Transverse colon (tissue), 4 donors: Measurements from ENCODE around the gene PRKCI.

Experiments
- EP300 ChIP-seq: sonication (generic); formaldehyde crosslinking; IDR thresholded peaks from one replicate; pipeline ENCODE4 v1.6.1; 2017; ENCODE audit warnings: antibody characterized with exemption, low read depth
- POLR2A ChIP-seq: fragments of 450-650 bp; IDR thresholded peaks from one replicate; pipeline ENCODE4 v1.6.1; 2016; ENCODE audit warnings: antibody characterized with exemption, mild to moderate bottlenecking, moderate library complexity
- POLR2AphosphoS5 ChIP-seq, 3 donors: sonication (generic); formaldehyde crosslinking; IDR thresholded peaks; one replicate each; pipeline ENCODE4 v1.6.1; 2016; ENCODE audit warnings: antibody characterized with exemption in 3 of 3
- TF ChIP-seq, protein P1 (sequence below), 5 experiments: fragments of 200-600 bp in 3 of 5; fragments of 450-650 bp in 2 of 5; sonication (generic) in 3 of 5; IDR thresholded peaks; 1 replicate in 2 of 5; 2 replicates in 3 of 5; pipeline ENCODE4 v1.5.1; 2016 to 2017; ENCODE audit warnings: antibody characterized with exemption in 5 of 5, inconsistent platforms in 3 of 5, mild to moderate bottlenecking in 2 of 5, moderate library complexity in 1 of 5

DNA sequence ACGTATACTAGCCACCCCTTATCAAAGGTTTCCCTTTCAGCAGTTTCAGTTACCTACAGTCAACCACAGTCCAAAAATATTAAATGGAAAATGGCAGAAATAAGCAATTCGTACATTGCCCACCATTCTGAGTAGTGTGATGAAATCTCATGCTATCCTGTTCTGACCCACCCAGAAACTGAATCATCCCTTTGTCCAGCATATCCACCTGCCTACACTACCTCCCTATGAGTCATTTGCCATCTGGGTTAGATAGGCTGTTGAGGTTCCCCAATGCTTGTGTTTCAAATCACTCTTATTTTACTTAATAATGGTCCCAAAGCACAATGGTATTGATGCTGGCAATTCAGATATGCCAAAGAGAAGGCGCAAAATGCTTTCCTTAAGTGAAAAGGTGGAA is 25.4 kb upstream of the PRKCI start:
- TF ChIP-seq, protein P1, sequence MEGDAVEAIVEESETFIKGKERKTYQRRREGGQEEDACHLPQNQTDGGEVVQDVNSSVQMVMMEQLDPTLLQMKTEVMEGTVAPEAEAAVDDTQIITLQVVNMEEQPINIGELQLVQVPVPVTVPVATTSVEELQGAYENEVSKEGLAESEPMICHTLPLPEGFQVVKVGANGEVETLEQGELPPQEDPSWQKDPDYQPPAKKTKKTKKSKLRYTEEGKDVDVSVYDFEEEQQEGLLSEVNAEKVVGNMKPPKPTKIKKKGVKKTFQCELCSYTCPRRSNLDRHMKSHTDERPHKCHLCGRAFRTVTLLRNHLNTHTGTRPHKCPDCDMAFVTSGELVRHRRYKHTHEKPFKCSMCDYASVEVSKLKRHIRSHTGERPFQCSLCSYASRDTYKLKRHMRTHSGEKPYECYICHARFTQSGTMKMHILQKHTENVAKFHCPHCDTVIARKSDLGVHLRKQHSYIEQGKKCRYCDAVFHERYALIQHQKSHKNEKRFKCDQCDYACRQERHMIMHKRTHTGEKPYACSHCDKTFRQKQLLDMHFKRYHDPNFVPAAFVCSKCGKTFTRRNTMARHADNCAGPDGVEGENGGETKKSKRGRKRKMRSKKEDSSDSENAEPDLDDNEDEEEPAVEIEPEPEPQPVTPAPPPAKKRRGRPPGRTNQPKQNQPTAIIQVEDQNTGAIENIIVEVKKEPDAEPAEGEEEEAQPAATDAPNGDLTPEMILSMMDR (IDR thresholded peaks at IDR 0.05), result no peak
- no peak for TF ChIP-seq POLR2AphosphoS5 (IDR thresholded peaks at IDR 0.05)
- TF ChIP-seq EP300, result no peak
- no peak for TF ChIP-seq POLR2A
